Stimulated activated CD8-positive, alpha-beta memory T cell treated with anti-CD3 and anti-CD28 coated beads, Interleukin-7, amount 100 ng/mL, for 1 hour (primary cell): ENCODE data around the gene NRDE2.
"Not testable (repeated sequence)": the region's sequence is repeated elsewhere in the genome, so short reads cannot be mapped to it uniquely, and the experiment has no call there.

ENCODE experiments used
- DNase-seq, 2 donors: peaks; one replicate each; pipeline ENCODE4 v3.0.0-alpha.2; 2020; ENCODE audit warnings: low read depth in 2 of 2

The NRDE2 gene

GRCh38 chr14:90341784-90342183 lies 10.0 kb upstream of the NRDE2 start:
- DNase-seq = no peak

GRCh38 chr14:90341232-90341631 lies 9.5 kb upstream of the NRDE2 start:
- not testable (repeated sequence) for DNase-seq

GRCh38 chr14:90336985-90337384 lies 5.2 kb upstream of the NRDE2 start:
- no peak for DNase-seq

- no peak for DNase-seq
Observed at GRCh38 chr14:90336401-90336800, 4.7 kb upstream of the NRDE2 start.

- no peak for DNase-seq
Observed at GRCh38 chr14:90332271-90332584, 487 bp upstream of the NRDE2 start.

GRCh38 chr14:90330203-90331196 lies 1.2 kb downstream of the NRDE2 start:
- DNase-seq = no peak

- DNase-seq = no peak
Observed at GRCh38 chr14:90321891-90322290, 9.8 kb downstream of the NRDE2 start.

- DNase-seq = no peak
Observed at GRCh38 chr14:90319634-90320541, 11.9 kb downstream of the NRDE2 start.

- DNase-seq = no peak
Observed at GRCh38 chr14:90319173-90319572, 12.6 kb downstream of the NRDE2 start.

- no peak for DNase-seq
Observed at GRCh38 chr14:90318016-90318415, 13.7 kb downstream of the NRDE2 start.

GRCh38 chr14:90317286-90317685 lies 14.5 kb downstream of the NRDE2 start:
- no peak for DNase-seq

- no peak for DNase-seq
Observed at GRCh38 chr14:90308561-90308960, 23.2 kb downstream of the NRDE2 start.

- DNase-seq = no peak
Observed at GRCh38 chr14:90305176-90305601, 26.6 kb downstream of the NRDE2 start.

- DNase-seq = no peak
Observed at GRCh38 chr14:90304502-90304901, 27.2 kb downstream of the NRDE2 start.

GRCh38 chr14:90303473-90303872 lies 28.3 kb downstream of the NRDE2 start:
- DNase-seq = no peak

GRCh38 chr14:90302529-90303303 lies 29.0 kb downstream of the NRDE2 start:
- DNase-seq = no peak

- no peak for DNase-seq
Observed at GRCh38 chr14:90301668-90302090, 30.1 kb downstream of the NRDE2 start.

GRCh38 chr14:90301122-90301521 lies 30.6 kb downstream of the NRDE2 start:
- DNase-seq = no peak

- DNase-seq = no peak
Observed at GRCh38 chr14:90300611-90301047, 31.1 kb downstream of the NRDE2 start.

GRCh38 chr14:90299408-90299807 lies 32.3 kb downstream of the NRDE2 start:
- DNase-seq = no peak

- no peak for DNase-seq
Observed at GRCh38 chr14:90297876-90298629, 33.7 kb downstream of the NRDE2 start.
